HuH-7 (cell line): Measurements from ENCODE around the gene PROK2.

Experiments used
- DNase-seq: peaks from one replicate; pipeline ENCODE4 v3.0.0; 2011; ENCODE audit warnings: low spot score

The PROK2 gene

DNA sequence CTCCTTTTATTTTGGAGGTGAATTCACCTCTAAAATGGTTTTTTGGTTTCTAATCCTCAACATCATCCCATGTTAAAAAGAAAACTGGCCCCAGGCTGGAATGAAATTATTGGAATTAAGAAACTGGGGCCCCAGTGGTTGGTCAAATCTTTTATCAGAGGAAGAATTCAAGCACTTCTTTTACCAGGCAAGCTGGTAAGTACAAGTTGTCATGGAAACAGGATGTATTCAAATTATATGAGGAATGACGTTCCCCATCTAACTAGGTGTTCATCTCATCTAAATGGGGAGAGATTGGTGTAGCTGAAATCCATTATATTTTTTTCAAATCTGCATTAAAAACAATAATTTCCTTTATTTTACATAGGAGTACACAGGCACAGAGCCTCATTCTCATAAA is 50.1 kb downstream of the PROK2 start:
- no peak for DNase-seq

DNA sequence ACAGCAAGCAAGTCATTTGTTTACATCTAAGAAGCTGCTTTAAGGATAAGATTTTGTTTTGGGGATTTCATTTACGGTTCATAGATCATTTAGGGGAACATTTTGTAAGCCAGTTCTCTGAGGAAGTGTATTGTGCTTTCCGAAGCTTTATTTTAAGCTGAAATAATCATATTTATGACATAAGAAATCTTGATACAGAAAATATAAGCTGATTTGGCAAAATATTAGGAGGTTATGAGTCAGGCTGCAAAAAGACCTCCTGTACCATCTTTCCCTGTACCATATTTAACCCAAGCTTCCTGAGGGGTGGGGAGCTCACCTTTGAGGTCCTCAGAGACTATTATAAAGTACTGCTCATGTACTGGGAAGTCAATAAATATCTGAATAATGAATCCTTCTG is 51.6 kb downstream of the PROK2 start:
- DNase-seq, result no peak

DNA sequence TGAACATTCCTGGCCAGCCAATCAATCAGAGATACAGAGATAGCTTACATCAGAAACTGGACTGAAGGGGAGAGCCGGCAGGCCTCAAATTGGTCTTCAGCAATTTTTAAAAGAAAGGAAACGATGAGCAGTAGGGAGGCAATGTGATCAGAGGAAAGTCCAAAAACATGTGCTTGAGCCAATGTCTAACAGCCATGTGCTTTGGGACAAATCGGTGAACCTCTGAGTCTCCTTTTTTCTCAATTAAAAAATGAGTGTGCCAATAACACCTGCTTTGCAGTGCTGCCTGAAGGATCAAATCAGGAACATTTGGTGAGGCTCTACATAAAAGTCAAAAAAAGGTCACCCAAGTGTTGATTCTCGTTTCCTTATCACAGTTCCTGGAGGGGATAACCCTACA is 52.3 kb downstream of the PROK2 start:
- no peak for DNase-seq

DNA sequence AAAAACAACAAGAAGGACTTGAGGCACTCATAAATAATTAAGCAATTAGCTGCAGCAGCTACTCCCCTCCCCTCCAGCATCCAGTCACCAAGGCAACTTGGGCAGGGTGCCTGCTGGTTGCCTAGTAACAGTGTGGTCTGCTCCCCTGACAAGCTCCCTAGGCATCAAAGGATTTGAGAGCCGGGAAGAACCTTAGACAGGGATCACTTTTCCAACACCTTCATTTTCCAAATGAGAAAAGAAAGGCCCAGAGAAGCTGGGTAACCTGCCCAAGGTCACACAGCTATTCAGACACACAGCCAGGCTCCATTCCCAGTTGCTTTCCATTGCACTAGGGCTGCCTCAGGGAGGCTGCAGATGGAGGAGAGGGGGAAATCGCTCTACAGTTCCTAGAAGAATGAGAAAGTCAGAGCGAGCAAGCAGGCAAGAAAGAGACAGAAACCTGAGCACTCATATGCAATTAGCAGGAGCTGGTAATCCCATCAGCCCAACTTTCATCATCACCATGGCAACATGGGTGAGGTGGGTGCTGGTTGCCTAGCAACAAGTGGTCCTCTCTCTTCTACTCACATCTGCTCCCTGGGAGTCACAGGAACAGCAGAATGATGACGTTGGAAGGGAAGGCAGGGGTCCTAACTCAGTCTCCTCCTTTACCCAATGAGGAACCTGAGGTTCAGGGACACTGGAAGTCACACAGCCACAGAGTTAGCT is 56.2 kb downstream of the PROK2 start:
- DNase-seq, result no peak

DNA sequence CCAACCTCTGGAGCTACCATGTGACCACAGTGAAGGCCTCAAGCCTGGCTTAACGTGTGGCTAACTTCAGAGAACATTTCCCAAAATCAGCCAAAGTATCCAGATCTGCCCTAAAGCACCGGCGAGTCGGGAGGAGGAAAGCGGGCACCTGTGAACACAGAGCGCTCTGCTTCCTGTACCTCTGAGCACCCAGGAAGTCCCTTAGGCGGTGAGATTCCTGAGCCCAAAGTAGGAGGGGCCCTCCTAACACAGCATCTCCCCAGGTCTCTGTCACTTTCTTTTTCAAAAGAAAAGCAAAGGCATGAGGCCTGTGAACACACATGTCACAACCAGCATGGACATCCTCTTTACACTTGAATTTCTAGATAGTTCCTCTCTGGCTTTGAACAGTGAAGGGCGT is 58.8 kb downstream of the PROK2 start:
- DNase-seq, result no peak

DNA sequence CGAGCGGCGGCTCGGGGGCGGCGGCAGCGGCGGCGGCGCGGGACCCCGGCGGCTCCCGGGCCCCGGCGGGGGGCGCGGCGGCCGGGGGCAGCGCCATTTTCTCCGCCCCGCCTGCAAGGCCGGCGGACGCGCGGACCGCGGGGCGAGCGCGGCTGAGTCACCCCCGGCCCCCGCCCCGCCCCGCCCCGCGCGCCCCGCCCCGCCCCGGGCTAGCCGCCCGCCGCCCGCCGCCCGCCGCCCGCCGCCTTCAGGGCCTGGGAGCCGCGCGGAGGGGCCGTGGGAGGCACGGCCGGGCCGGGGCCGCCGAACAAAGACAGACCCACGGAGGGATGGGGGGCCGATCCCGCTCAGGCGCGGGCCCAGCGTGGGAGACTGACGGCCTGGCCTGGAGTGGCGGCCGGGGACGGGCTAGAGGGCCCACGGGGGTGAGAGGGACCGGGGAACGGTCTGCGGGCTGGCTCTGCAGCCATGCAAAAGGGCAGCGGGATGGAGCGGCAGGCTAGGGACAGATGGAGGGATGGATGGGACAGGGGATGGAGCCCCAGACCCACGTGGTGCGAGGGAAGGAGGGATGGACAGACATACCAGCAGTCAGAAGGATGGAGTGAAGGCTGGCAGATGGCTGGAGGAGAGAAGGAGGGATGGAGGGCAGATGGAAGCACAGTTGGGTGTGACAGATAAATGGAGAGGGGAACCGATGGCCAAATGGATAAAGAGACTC is 59.5 kb downstream of the PROK2 start, which contains the start of gene EIF4E3:
Gene EIF4E3, minus strand, starts transcription at position 132 of the 721 bp plus-strand sequence. Its CDS starts 35 bp downstream, at position 97.
- DNase-seq, result peak; percentile 35

DNA sequence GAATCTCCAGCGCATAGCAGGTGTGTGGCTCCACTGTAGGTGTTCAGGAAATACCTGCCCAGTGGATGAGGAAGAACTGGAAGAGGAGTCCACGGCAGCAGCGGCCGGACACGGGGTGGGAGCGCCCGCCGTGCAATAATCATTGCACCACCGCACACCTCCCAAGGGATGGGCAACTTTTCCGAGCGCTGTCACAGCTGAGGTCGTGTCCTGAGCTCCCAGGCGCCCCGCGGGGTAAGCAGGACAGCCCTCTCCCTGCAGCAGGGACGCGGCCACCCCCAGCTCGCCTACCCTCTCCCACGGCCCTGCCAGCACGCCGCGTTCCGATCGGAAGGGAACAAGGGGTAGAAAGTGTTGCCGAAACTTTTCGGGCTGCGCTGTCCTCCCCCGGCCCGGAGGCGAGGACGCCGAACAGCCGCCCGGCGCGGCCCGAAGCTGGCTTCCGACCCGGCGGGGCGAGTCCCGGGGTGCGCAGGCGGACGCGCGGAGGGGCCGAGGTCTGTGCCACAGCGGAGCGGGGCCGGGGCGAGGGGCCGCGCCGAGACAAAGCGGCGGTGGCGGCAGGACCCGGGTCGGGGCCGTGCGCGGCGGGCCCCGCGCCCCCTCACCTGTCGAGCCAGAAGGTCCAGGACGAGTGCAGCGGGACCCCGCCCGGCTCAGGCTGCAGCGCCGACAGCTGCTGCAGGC is 60.2 kb downstream of the PROK2 start:
- peak; percentile 24 for DNase-seq

DNA sequence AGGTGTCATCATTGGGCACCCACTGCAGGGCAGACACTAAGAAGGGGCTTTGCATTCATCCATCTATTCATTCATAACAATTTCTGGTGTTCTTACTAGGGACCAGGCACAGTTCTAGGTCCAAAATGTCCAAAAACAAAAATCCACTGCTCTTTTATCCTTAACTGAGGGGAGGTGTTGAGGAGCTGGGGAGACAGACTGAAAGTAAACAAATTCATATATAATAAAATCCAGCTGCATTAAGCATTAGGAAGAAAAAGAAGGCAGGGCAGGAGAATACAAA is 60.8 kb downstream of the PROK2 start:
- DNase-seq, result no peak

DNA sequence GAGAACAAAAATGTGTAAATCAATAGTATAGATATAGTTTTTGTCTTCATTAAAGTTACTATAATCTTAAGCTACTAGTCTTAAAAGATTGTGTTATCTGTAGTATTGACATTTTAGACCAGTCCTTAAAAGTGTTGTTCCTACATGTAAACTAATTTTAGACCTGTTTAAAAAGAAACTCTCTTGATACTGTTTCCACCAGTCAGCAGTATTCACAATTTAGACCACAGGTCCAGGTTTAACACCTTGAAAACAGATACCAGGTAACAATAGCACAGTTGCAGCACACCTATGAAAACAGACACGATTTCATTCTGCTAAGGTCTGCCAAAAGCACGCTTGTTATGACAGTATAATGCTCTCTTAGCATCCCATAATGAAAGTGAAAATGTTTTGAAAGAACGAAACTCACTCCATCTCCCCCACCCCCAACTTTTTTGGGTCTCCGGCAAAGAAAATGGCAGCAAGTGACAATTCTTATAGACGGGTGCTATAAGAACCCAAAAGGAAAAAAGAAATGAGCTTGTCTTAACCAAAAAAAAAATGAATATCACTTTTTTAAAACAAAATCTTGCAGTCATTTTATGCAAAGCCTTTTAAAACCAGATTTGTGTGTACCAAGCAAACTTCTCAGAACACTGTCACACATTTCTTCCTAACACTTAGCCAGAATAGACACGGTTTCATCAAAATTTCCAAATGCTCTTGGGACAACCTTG is 61.3 kb downstream of the PROK2 start:
- no peak for DNase-seq

DNA sequence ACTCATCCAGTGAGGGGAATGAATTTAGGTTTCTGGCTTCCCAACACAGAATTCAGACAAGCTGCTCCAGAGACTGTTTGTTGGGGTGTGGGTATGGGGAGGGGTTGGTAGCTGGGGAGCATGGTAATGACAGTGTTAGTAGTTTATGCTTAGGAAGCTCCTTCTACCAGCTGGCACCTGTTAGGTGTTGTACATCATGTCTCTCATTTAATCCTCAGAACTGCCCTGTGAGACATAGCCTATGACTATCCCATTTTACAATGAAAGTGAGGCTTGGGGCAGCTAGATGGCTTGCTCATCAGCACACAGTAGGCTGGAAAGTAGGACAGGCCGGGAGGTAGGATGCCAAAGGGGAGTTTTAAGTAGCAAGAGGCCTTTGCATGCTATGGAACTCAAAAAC is 62.3 kb downstream of the PROK2 start:
- DNase-seq, result no peak
